ENCODE data around the gene TTC27. TPM values are rescaled to one million over a fixed set of nuclear protein-coding genes. Genes with fewer than 3 reads are reported as not detected.

The TTC27 gene
- total and polyA plus RNA-seq, 9 donors = 9.9 to 21.2 (median 15.3) TPM

DNA sequence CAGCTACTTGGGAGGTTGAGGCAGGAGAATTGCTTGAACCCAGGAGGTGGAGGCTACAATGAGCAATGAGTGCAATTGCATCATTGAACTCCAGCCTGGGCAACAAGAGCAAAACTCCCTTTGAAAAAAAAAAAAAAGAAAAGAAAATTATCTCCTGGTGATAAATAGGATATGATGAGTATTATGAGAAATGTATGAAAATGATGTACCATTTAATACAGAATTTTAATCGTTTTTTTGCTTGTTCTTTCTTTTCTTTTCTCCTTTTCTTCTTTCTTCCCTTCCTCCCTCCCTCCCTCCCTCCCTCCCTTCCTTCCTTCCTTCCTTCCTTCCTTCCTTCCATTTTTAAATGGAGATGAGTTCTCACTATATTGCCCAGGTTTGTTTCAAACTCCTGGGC, 40.4 kb downstream of the TTC27 start:
- Histone ChIP-seq H3K36me3 (no peaks in the 10 kb centered on the region), H3K27ac (no peak overlapping the region), H3K27me3 (no peaks in the 10 kb centered on the region), H3K4me1 (ENCODE audit: insufficient read depth) (no peaks in the 10 kb centered on the region), H3K9me3 (no peaks in the 10 kb centered on the region), H3K4me3 (no peak overlapping the region)
- 84 to 91% (median 86%) methylated on average over 1 of the region's 1 CpG for WGBS, 3 donors
- intact Hi-C loops (cut with DNase I) = no loop called here
- DNase-seq = no peak
- TF ChIP-seq POLR2A (IDR thresholded peaks at IDR 0.05) (no peak), EP300 (IDR thresholded peaks at IDR 0.05) (no peak)
- TF ChIP-seq, protein P1, sequence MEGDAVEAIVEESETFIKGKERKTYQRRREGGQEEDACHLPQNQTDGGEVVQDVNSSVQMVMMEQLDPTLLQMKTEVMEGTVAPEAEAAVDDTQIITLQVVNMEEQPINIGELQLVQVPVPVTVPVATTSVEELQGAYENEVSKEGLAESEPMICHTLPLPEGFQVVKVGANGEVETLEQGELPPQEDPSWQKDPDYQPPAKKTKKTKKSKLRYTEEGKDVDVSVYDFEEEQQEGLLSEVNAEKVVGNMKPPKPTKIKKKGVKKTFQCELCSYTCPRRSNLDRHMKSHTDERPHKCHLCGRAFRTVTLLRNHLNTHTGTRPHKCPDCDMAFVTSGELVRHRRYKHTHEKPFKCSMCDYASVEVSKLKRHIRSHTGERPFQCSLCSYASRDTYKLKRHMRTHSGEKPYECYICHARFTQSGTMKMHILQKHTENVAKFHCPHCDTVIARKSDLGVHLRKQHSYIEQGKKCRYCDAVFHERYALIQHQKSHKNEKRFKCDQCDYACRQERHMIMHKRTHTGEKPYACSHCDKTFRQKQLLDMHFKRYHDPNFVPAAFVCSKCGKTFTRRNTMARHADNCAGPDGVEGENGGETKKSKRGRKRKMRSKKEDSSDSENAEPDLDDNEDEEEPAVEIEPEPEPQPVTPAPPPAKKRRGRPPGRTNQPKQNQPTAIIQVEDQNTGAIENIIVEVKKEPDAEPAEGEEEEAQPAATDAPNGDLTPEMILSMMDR (IDR thresholded peaks at IDR 0.05) = no peak

DNA sequence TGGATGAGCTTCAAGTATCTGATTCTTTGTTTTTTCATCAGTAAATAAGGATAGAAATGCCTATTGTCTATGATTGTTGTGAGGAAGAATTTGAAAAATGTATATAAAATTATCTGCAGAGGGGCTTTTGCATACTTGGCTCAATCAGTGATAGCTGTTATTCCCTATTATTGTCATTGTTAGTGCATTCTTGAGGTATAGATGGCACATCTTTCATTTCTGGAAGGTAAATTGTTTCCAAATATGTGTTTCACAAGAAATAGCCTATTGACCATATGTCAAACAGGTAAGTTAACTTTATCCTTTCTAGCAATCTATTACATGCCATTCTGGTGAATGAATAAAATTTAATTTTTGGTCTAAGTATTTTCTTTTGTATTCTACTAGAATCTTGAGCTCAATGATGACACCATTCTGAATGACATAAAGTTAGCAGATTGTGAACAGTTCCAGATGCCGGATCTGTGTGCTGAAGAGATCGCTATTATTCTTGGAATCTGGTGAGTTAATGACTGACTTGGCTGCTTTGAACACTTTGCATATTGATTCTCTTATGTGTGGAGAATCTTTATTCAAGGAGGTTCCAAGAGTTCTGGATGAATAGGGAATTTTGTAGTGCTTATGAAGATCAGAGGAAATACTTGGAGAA, 44.2 kb downstream of the TTC27 start:
- WGBS, 3 donors = 95 to 97% (median 96%) methylated on average over 2 of the region's 2 CpGs
- intact Hi-C loops (cut with DNase I) = no loop called here
- DNase-seq = no peak
- TF ChIP-seq EP300 (IDR thresholded peaks at IDR 0.05) (no peak), POLR2A (IDR thresholded peaks at IDR 0.05) (no peak)
- TF ChIP-seq, protein P1 (IDR thresholded peaks at IDR 0.05) = no peak
- Histone ChIP-seq H3K4me1 (ENCODE audit: insufficient read depth) (no peaks in the 10 kb centered on the region), H3K27me3 (no peaks in the 10 kb centered on the region), H3K9me3 (no peaks in the 10 kb centered on the region), H3K36me3 (no peaks in the 10 kb centered on the region), H3K27ac (no peak overlapping the region), H3K4me3 (no peak overlapping the region)

DNA sequence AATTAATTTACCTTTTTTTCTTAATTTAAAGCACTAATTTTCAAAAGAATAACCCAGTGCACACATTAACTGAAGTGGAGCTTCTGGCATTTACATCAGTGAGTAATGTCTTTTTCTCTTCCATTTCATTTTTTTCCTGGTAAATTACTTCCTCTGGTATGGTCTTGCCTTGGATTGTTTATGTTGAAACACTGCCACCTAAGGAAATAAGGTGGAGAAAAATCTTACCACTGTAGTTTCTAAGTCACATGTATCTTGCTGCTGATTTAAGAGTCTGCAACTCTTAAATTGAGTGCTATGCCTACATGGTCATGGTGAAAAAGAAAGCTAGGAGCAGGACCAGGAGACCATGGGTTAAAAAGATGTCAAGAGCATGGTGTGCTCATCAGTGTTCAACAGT, 51.0 kb downstream of the TTC27 start:
- no peaks in the 10 kb centered on the region for H3K36me3 ChIP-seq

DNA sequence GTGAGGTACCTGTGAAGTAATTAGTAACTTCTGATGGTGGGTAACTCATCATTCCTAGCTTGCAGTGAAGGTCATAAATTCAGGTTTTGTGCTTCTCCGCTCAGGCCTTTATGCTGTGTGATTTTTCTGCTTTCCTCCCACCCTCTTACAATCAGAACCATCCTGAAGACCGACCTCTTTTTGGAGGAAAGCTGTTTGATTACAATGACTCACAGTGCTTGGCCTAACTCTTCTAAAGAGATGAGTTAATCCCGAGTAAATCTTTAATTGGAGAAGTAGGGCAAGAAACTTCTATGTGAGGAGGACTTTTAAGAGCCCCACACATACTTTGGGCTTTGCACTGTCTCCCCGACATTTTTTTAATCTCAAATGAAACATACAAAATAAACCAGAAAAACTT, 53.1 kb downstream of the TTC27 start:
- H3K4me1 ChIP-seq (ENCODE audit: insufficient read depth) = no peaks in the 10 kb centered on the region
- no peaks in the 10 kb centered on the region for H3K27me3 ChIP-seq
- DNase-seq = no peak
- H3K36me3 ChIP-seq = no peaks in the 10 kb centered on the region
- no peak overlapping the region for H3K27ac ChIP-seq
- WGBS, 3 donors = 74 to 80% (median 75%) methylated on average over 4 of the region's 4 CpGs
- TF ChIP-seq EP300 (IDR thresholded peaks at IDR 0.05) (no peak), POLR2A (IDR thresholded peaks at IDR 0.05) (no peak)
- TF ChIP-seq, protein P1 (IDR thresholded peaks at IDR 0.05) = no peak
- H3K4me3 ChIP-seq = no peak overlapping the region
- intact Hi-C loops (cut with DNase I) = no loop called here
- H3K9me3 ChIP-seq = no peaks in the 10 kb centered on the region

More for the DNA sequence above, 51.0 kb downstream of the TTC27 start:
- Histone ChIP-seq H3K27ac (no peak overlapping the region), H3K9me3 (no peaks in the 10 kb centered on the region), H3K4me1 (ENCODE audit: insufficient read depth) (no peaks in the 10 kb centered on the region), H3K4me3 (no peak overlapping the region), H3K27me3 (no peaks in the 10 kb centered on the region)
- TF ChIP-seq, protein P1 (IDR thresholded peaks at IDR 0.05) = no peak
- no peak for DNase-seq
- intact Hi-C loops (cut with DNase I) = no loop called here

Measured in ovary (tissue), 9 donors.